HepG2 (cell line): ENCODE data around the gene ZNF382. TPM values are rescaled to one million over a fixed set of nuclear protein-coding genes. Genes with fewer than 3 reads are reported as not detected.

ENCODE experiments used
- DBP ChIP-seq: sonication (generic); formaldehyde crosslinking; IDR thresholded peaks from 2 replicates; pipeline ENCODE4 v1.4.0; 2020; ENCODE audit warnings: missing genetic modification reagents; ENCODE audit errors: not compliant biosample characterization
- NFIB ChIP-seq: sonication (generic); formaldehyde crosslinking; IDR thresholded peaks from 2 replicates; pipeline ENCODE4 v1.9.0; 2021; ENCODE audit warnings: missing genetic modification reagents, mild to moderate bottlenecking, borderline replicate concordance
- POGK ChIP-seq: sonication (generic); formaldehyde crosslinking; conservative IDR thresholded peaks from 2 replicates; pipeline ENCODE4 v1.8.0; 2022; ENCODE audit warnings: mild to moderate bottlenecking, moderate library complexity, missing genetic modification reagents
- SMAD3 ChIP-seq: sonication (generic); formaldehyde crosslinking; IDR thresholded peaks from 2 replicates; pipeline ENCODE4 v1.4.0; 2020; ENCODE audit warnings: missing genetic modification reagents
- U2AF2 ChIP-seq: fragments of 200-400 bp; formaldehyde crosslinking; IDR thresholded peaks from 2 replicates; pipeline ENCODE4 v1.6.1; 2017; ENCODE audit warnings: low read depth, mild to moderate bottlenecking, low read length
- ZC3H4 ChIP-seq: sonication (generic); formaldehyde crosslinking; IDR thresholded peaks from 2 replicates; pipeline ENCODE4 v1.4.0; 2020; ENCODE audit warnings: missing genetic modification reagents, borderline replicate concordance
- ZHX2 ChIP-seq, 2 experiments: sonication (generic) in 1 of 2; formaldehyde crosslinking in 1 of 2; IDR thresholded peaks; 2 replicates each; pipeline versions ENCODE4 v1.6.1 to v1.9.0; 2014 to 2022; ENCODE audit warnings: antibody characterized with exemption in 1 of 2, borderline replicate concordance in 1 of 2, inconsistent platforms in 1 of 2, low read depth in 1 of 2, missing genetic modification reagents in 1 of 2
- ZSCAN25 ChIP-seq: sonication (generic); formaldehyde crosslinking; IDR thresholded peaks from 2 replicates; pipeline ENCODE4 v1.8.0; 2022; ENCODE audit warnings: mild to moderate bottlenecking, missing genetic modification reagents
- polyA plus RNA-seq, 8 experiments: library from polyadenylated mRNA; depleted of rRNA in 3 of 8; stranded (reverse) in 7 of 8; unstranded in 1 of 8; fragments of >200 nt; fragmentation: Illumina TruSeq in 4 of 8; extraction: Trizol in 4 of 8; gene quantifications; 2 replicates each; pipeline versions ENCODE4 v1.2.1 to v1.2.3, GENCODE V29; 2011 to 2016; ENCODE audit warnings: low read depth in 4 of 8, missing spikeins in 1 of 8, mixed read lengths in 1 of 8; ENCODE audit not compliant: insufficient read depth in 1 of 8
- total RNA-seq, 5 experiments: library from RNA; depleted of rRNA; stranded (reverse); fragments of >200 nt; fragmentation: Illumina TruSeq; extraction: Trizol; gene quantifications; 2 replicates each; pipeline ENCODE4 v1.2.3, GENCODE V29; 2016; ENCODE audit warnings: low read depth in 1 of 5
- TF ChIP-seq, protein P1 (sequence below): sonication (generic); formaldehyde crosslinking; IDR thresholded peaks from 2 replicates; pipeline ENCODE4 v1.4.0; 2020; ENCODE audit warnings: mild to moderate bottlenecking, missing genetic modification reagents

ZNF382 gene
- total and polyA plus RNA-seq, 2 of the 13 experiments (the other 11 are each of a cell fraction or from before 2014, with no cell fraction given), result 2.3 to 6.8 TPM

GRCh38 chr19:36573020-36573894, 31.9 kb upstream of the ZNF382 start, which contains the start of gene ZNF529 (continued):
- TF ChIP-seq SMAD3 (CRISPR knock-in tag), result peak; percentile 83
- no peak for TF ChIP-seq ZC3H4 (CRISPR knock-in tag)
- TF ChIP-seq, protein P1, sequence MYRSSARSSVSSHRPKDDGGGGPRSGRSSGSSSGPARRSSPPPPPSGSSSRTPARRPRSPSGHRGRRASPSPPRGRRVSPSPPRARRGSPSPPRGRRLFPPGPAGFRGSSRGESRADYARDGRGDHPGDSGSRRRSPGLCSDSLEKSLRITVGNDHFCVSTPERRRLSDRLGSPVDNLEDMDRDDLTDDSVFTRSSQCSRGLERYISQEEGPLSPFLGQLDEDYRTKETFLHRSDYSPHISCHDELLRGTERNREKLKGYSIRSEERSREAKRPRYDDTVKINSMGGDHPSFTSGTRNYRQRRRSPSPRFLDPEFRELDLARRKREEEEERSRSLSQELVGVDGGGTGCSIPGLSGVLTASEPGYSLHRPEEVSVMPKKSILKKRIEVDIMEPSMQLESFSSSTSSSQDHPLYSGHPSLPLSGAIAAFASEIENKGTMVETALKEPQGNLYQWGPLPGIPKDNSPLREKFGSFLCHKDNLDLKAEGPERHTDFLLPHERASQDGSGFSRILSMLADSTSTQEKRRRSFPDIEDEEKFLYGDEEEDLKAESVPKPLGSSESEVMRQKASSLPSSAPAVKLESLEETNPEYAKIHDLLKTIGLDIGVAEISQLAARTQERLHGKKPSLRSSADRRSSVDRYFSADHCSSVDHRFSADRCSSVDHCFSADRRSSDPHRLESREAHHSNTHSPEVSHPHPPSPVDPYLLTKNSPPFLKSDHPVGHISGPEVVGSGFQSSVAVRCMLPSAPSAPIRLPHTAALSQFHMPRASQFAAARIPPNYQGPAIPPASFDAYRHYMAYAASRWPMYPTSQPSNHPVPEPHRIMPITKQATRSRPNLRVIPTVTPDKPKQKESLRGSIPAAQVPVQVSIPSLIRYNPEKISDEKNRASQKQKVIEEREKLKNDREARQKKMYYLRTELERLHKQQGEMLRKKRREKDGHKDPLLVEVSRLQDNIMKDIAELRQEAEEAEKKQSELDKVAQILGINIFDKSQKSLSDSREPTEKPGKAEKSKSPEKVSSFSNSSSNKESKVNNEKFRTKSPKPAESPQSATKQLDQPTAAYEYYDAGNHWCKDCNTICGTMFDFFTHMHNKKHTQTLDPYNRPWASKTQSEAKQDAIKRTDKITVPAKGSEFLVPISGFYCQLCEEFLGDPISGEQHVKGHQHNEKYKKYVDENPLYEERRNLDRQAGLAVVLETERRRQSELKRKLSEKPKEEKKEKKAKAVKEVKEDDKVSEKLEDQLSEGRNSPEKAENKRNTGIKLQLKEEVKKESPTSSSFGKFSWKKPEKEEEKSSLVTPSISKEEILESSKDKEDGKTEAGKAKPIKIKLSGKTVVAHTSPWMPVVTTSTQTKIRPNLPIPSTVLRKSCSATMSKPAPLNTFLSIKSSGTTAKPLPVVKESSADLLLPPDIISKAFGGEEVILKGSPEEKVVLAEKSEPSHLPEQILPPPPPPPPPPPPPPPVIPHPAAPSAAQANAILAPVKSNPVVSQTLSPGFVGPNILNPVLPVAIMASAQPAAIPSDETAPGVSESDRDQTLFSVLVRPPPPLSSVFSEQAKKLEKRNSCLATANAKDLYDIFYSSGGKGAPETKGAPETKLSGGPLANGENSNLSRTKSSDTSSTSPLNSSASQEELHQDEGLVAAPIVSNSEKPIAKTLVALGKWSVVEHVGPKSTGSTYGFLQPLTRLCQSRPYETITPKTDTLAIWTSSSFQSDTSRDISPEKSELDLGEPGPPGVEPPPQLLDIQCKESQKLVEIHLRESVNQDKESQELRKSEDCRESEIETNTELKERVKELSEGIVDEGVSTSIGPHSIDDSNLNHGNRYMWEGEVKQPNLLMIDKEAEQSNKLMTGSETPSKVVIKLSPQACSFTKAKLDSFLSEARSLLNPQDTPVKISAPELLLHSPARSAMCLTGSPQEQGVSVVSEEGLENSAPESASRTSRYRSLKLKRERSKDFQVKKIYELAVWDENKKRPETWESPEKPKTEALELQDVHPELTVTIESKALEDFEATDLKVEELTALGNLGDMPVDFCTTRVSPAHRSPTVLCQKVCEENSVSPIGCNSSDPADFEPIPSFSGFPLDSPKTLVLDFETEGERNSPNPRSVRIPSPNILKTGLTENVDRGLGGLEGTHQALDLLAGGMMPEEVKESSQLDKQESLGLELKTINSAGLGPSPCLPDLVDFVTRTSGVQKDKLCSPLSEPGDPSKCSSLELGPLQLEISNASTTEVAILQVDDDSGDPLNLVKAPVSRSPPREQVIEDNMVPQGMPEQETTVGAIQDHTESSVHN (CRISPR knock-in tag), result no peak; the same call in 1 of the 2 replicates
- TF ChIP-seq U2AF2, result no peak
- no peak for TF ChIP-seq ZSCAN25 (CRISPR knock-in tag)
- 0 out of 2 replicates have a peak, but pooled peaks have one; percentile 65 for TF ChIP-seq POGK (CRISPR knock-in tag)
- TF ChIP-seq NFIB, result no peak
- TF ChIP-seq ZHX2 (IDR thresholded peaks at IDR 0.05; ENCODE audit: low read depth), result no peak; the same call in 1 of the 2 replicates
- TF ChIP-seq ZHX2 (CRISPR knock-in tag; IDR thresholded peaks at IDR 0.05; ENCODE audit: borderline replicate concordance), result peak; percentile 11; the same call in 1 of the 2 replicates
- TF ChIP-seq DBP (CRISPR knock-in tag), result peak; percentile 43
